HepG2 (cell line): ENCODE data around the gene OLFM1. TPM values are rescaled to one million over a fixed set of nuclear protein-coding genes. Genes with fewer than 3 reads are reported as not detected.

Experiments used
- ATAC-seq: fragments of 200-7000 bp; cut with Tn5 transposase; 3 replicates; pipeline ENCODE4 v1.9.1; 2020; ENCODE audit warnings: mild to moderate bottlenecking, moderate library complexity
- BruUV-seq: library from RNA; stranded (reverse); fragments of 400-500 nt; replicated peaks from 2 replicates; lab custom pipeline; 2021; lab: Mats Ljungman, UMichigan
- CTCF ChIA-PET: fragments of 300-600 bp; formaldehyde crosslinking; extraction: SDS; loops from one replicate; lab custom pipeline; 2021; ENCODE audit warnings: low total read pairs, inconsistent platforms, low intra/inter-chr PET ratio; lab: Yijun Ruan, JAX
- POLR2A ChIA-PET: fragments of 350-600 bp; sonication (Branson Sonifier 250); formaldehyde crosslinking; loops from one replicate; lab custom pipeline; 2020; ENCODE audit warnings: antibody characterized with exemption, inconsistent platforms; lab: Yijun Ruan, JAX
- DNase-seq: peaks from one replicate; pipeline ENCODE4 v3.0.0-alpha.2; 2015; ENCODE audit warnings: low spot score
- FAIRE-seq: peaks from 3 replicates; lab custom pipeline; 2011; peaks lifted over from hg19 to GRCh38; lab: Jason Lieb, UNC
- H2AFZ ChIP-seq: one replicate; pipeline ENCODE4 v1.6.1; 2011; ENCODE audit warnings: low read length, inconsistent platforms
- H3K27ac ChIP-seq: fragments of 300-600 bp; 3 replicates; pipeline ENCODE4 v1.8.0; 2011; ENCODE audit warnings: mixed run types, mild to moderate bottlenecking, mixed read lengths, low read length, inconsistent platforms; ENCODE audit not compliant: insufficient read depth; ENCODE audit errors: extremely low read length
- H3K27me3 ChIP-seq, 2 experiments: fragments of 200-600 bp in 1 of 2; 2 replicates in 1 of 2; 3 replicates in 1 of 2; pipeline versions ENCODE4 v1.6.0 to v1.8.0; 2011; ENCODE audit warnings: low read length in 2 of 2, mild to moderate bottlenecking in 2 of 2, moderate library complexity in 2 of 2, inconsistent platforms in 1 of 2; ENCODE audit not compliant: insufficient read depth in 2 of 2, control insufficient read depth in 1 of 2
- H3K36me3 ChIP-seq, 2 experiments: fragments of 200-600 bp in 1 of 2; replicated peaks in 1 of 2; 2 replicates in 1 of 2; 3 replicates in 1 of 2; pipeline versions ENCODE4 v1.5.1 to v1.8.0; 2011; ENCODE audit warnings: low read length in 2 of 2, inconsistent platforms in 1 of 2; ENCODE audit not compliant: insufficient read depth in 2 of 2, control insufficient read depth in 1 of 2
- H3K4me1 ChIP-seq: 2 replicates; pipeline ENCODE4 v1.5.1; 2012; ENCODE audit warnings: low read length, inconsistent platforms; ENCODE audit not compliant: insufficient read depth
- H3K4me2 ChIP-seq: 2 replicates; pipeline ENCODE4 v1.6.0; 2011; ENCODE audit warnings: low read depth, low read length, inconsistent platforms
- H3K4me3 ChIP-seq, 3 experiments: fragments of 200-600 bp in 1 of 3; sonication (generic), shearing (Covaris generic) in 1 of 3; replicated peaks in 1 of 3; 2 replicates each; pipeline ENCODE4 v1.5.1; 2011 to 2016; ENCODE audit warnings: low read length in 3 of 3, inconsistent platforms in 2 of 3, low read depth in 2 of 3, mild to moderate bottlenecking in 2 of 3, control low read depth in 1 of 3, mixed read lengths in 1 of 3; ENCODE audit not compliant: insufficient read depth in 1 of 3
- H3K79me2 ChIP-seq: one replicate; pipeline ENCODE4 v1.6.1; 2011; ENCODE audit warnings: low read length, inconsistent platforms; ENCODE audit not compliant: insufficient read depth
- H3K9ac ChIP-seq: 2 replicates; pipeline ENCODE4 v1.6.0; 2011; ENCODE audit warnings: mild to moderate bottlenecking, low read depth, low read length, inconsistent platforms; ENCODE audit not compliant: insufficient read depth
- H3K9me3 ChIP-seq: 2 replicates; pipeline ENCODE4 v1.5.1; 2012; ENCODE audit warnings: mild to moderate bottlenecking, low read length
- H4K20me1 ChIP-seq: 2 replicates; pipeline ENCODE4 v1.6.0; 2011; ENCODE audit warnings: inconsistent platforms, mild to moderate bottlenecking, low read length, moderate library complexity; ENCODE audit not compliant: insufficient read depth
- GTF3A ChIP-seq: sonication (generic); formaldehyde crosslinking; conservative IDR thresholded peaks from 2 replicates; pipeline ENCODE4 v1.4.0; 2020; ENCODE audit warnings: mild to moderate bottlenecking, missing genetic modification reagents
- HDAC2 ChIP-seq: sonication (generic); formaldehyde crosslinking; IDR thresholded peaks from 2 replicates; pipeline ENCODE4 v1.4.0; 2020; ENCODE audit warnings: missing genetic modification reagents
- KDM6A ChIP-seq: IDR thresholded peaks from 2 replicates; pipeline ENCODE4 v1.6.1; 2016; ENCODE audit warnings: low read depth
- MAFF ChIP-seq: IDR thresholded peaks from 2 replicates; pipeline ENCODE4 v1.6.1; 2011; ENCODE audit warnings: low read depth, low read length, improper control_type of control experiment
- MEIS1 ChIP-seq: sonication (generic); formaldehyde crosslinking; IDR thresholded peaks from 2 replicates; pipeline ENCODE4 v1.9.0; 2021; ENCODE audit warnings: mild to moderate bottlenecking, missing genetic modification reagents, moderate library complexity, borderline replicate concordance
- NFKB2 ChIP-seq: sonication (generic); formaldehyde crosslinking; IDR thresholded peaks from 2 replicates; pipeline ENCODE4 v1.4.0; 2020; ENCODE audit warnings: missing genetic modification reagents, borderline replicate concordance
- SAFB2 ChIP-seq: sonication (generic); formaldehyde crosslinking; IDR thresholded peaks from 2 replicates; pipeline ENCODE4 v1.5.1; 2020; ENCODE audit warnings: missing genetic modification reagents, low read depth, mild to moderate bottlenecking, borderline replicate concordance
- SP140L ChIP-seq: sonication (generic); formaldehyde crosslinking; IDR thresholded peaks from 2 replicates; pipeline ENCODE4 v1.4.0; 2020; ENCODE audit warnings: missing genetic modification reagents, borderline replicate concordance
- WGBS: methylation state at CpG from one replicate; pipeline ENCODE4 v1.1.6; 2017; ENCODE audit warnings: low lambda C conversion rate; 5-methylcytosine and 5-hydroxymethylcytosine counted together
- in situ Hi-C: cut with HindIII; loops from 2 replicates; pipeline ENCODE4 v1.10.0; 2017; ENCODE audit warnings: low pct_unique_long_range_greater_than_20kb; ENCODE audit not compliant: extremely low pct_ligation_motif_present
- intact Hi-C: fragments of 100-400 bp; cut with micrococcal nuclease; formaldehyde crosslinking; loops from one replicate; pipeline ENCODE4 v1.10.0; 2022; ENCODE audit not compliant: unreplicated experiment
- polyA plus RNA-seq, 8 experiments: library from polyadenylated mRNA; depleted of rRNA in 3 of 8; stranded (reverse) in 7 of 8; unstranded in 1 of 8; fragments of >200 nt; fragmentation: Illumina TruSeq in 4 of 8; extraction: Trizol in 4 of 8; gene quantifications; 2 replicates each; pipeline versions ENCODE4 v1.2.1 to v1.2.3, GENCODE V29; 2011 to 2016; ENCODE audit warnings: low read depth in 4 of 8, missing spikeins in 1 of 8, mixed read lengths in 1 of 8; ENCODE audit not compliant: insufficient read depth in 1 of 8
- total RNA-seq, 5 experiments: library from RNA; depleted of rRNA; stranded (reverse); fragments of >200 nt; fragmentation: Illumina TruSeq; extraction: Trizol; gene quantifications; 2 replicates each; pipeline ENCODE4 v1.2.3, GENCODE V29; 2016; ENCODE audit warnings: low read depth in 1 of 5
- TF ChIP-seq, protein P1 (sequence below): sonication (generic); formaldehyde crosslinking; IDR thresholded peaks from 2 replicates; pipeline ENCODE4 v1.4.0; 2020; ENCODE audit warnings: mild to moderate bottlenecking, missing genetic modification reagents
- TF ChIP-seq, protein P2 (sequence below): sonication (generic); formaldehyde crosslinking; IDR thresholded peaks from 2 replicates; pipeline ENCODE4 v1.5.1; 2020; ENCODE audit warnings: missing genetic modification reagents, mild to moderate bottlenecking, borderline replicate concordance

OLFM1 gene
- total and polyA plus RNA-seq, 2 of the 13 experiments (the other 11 are each of a cell fraction or from before 2014, with no cell fraction given): not detected

DNA sequence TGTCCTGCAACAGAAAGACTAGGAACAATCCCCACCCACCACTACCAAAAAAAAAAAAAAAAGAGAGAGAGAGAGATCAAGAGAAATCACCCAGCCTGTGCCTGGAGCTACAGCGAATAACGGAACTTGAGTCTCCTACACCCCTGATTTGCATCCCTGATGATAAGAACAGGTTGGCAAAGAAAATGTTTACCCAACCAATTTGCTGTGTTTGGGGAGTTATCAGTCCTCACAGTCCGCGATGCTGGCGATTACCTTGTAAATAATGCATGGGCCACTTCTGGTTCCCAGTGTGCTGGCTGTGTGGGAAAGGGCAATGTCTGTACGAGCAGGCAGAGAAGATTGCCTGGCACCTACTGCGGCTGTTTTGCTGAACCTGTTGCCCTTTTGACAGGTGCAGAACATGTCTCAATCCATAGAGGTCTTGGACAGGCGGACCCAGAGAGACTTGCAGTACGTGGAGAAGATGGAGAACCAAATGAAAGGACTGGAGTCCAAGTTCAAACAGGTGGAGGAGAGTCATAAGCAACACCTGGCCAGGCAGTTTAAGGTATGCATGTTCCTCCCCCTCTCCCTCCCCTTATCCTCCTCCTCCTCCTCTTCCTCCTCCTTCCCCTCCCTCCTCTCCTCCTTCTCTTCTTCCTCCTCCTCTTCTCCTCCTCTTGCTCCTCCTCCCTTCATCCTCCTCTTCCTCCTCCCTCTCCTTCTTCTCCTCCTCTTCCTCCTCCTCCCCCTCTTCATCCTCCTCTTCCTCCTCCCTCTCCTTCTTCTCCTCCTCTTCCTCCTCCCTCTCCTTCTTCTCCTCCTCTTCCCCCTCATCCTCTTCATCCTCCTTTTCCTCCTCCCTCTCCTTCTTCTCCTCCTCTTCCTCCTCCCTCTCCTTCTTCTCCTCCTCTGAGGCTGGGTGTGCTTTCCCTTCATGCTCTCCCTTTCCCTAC, 8.3 kb downstream of the OLFM1 start (continued):
- TF ChIP-seq, protein P1, sequence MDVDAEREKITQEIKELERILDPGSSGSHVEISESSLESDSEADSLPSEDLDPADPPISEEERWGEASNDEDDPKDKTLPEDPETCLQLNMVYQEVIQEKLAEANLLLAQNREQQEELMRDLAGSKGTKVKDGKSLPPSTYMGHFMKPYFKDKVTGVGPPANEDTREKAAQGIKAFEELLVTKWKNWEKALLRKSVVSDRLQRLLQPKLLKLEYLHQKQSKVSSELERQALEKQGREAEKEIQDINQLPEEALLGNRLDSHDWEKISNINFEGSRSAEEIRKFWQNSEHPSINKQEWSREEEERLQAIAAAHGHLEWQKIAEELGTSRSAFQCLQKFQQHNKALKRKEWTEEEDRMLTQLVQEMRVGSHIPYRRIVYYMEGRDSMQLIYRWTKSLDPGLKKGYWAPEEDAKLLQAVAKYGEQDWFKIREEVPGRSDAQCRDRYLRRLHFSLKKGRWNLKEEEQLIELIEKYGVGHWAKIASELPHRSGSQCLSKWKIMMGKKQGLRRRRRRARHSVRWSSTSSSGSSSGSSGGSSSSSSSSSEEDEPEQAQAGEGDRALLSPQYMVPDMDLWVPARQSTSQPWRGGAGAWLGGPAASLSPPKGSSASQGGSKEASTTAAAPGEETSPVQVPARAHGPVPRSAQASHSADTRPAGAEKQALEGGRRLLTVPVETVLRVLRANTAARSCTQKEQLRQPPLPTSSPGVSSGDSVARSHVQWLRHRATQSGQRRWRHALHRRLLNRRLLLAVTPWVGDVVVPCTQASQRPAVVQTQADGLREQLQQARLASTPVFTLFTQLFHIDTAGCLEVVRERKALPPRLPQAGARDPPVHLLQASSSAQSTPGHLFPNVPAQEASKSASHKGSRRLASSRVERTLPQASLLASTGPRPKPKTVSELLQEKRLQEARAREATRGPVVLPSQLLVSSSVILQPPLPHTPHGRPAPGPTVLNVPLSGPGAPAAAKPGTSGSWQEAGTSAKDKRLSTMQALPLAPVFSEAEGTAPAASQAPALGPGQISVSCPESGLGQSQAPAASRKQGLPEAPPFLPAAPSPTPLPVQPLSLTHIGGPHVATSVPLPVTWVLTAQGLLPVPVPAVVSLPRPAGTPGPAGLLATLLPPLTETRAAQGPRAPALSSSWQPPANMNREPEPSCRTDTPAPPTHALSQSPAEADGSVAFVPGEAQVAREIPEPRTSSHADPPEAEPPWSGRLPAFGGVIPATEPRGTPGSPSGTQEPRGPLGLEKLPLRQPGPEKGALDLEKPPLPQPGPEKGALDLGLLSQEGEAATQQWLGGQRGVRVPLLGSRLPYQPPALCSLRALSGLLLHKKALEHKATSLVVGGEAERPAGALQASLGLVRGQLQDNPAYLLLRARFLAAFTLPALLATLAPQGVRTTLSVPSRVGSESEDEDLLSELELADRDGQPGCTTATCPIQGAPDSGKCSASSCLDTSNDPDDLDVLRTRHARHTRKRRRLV (CRISPR knock-in tag): no peak

DNA sequence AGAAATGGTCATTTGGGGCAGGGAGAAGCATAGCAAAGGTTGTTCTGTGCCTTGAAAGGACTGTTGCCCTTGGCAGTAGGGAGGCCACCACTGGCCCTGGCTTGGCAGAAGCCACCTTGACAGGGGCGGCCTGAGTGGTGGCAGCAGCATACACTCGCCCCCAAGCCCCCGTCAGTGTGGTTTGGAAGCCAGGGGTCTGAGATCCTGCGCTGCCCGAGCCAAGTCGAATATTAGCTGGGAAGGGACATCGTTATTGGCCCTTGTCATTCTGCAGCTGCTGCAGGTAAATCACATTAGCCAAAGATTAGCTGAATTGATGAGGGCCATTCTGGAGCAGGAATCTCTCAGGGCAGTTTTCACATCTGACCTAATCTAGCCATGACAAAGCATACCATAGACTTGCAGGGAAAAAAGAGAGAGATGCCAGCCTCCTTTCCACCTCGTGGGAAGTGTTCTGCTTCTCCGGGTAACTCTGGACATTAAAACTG, 9.0 kb downstream of the OLFM1 start:
- in situ Hi-C loops: no loop called here
- no TSS peak for BruUV-seq
- no peak for FAIRE-seq

More for the DNA sequence above, 9.0 kb downstream of the OLFM1 start:
- 0% methylated on average over 3 of the region's 9 CpGs for WGBS
- no peak for ATAC-seq
- Histone ChIP-seq H3K9me3 (no peaks in the 10 kb centered on the region), H4K20me1 (no peaks in the 10 kb centered on the region), H3K79me2 (no peaks in the 10 kb centered on the region), H3K4me2 (no peak overlapping the region), H3K27ac (no peak overlapping the region), H3K9ac (no peak overlapping the region), H3K36me3 (no peaks in the 10 kb centered on the region), H3K4me3 (no peak overlapping the region), H3K4me1 (no peaks in the 10 kb centered on the region), H2AFZ (no peak overlapping the region), H3K27me3 (peaks cover 0 to 24% of the 10 kb centered on the region in 2 experiments; a peak in 2 of 5 replicates)
- CTCF ChIA-PET: no interaction called here
- DNase-seq: no peak
- intact Hi-C loops: no loop called here
- POLR2A ChIA-PET: no interaction called here
- no peak for TF ChIP-seq HDAC2 (CRISPR knock-in tag)
- no peak for TF ChIP-seq SP140L
- no peak for TF ChIP-seq NFKB2 (CRISPR knock-in tag)
- no peak for TF ChIP-seq GTF3A (CRISPR knock-in tag)
- no peak for TF ChIP-seq MEIS1 (CRISPR knock-in tag)
- TF ChIP-seq, protein P2, sequence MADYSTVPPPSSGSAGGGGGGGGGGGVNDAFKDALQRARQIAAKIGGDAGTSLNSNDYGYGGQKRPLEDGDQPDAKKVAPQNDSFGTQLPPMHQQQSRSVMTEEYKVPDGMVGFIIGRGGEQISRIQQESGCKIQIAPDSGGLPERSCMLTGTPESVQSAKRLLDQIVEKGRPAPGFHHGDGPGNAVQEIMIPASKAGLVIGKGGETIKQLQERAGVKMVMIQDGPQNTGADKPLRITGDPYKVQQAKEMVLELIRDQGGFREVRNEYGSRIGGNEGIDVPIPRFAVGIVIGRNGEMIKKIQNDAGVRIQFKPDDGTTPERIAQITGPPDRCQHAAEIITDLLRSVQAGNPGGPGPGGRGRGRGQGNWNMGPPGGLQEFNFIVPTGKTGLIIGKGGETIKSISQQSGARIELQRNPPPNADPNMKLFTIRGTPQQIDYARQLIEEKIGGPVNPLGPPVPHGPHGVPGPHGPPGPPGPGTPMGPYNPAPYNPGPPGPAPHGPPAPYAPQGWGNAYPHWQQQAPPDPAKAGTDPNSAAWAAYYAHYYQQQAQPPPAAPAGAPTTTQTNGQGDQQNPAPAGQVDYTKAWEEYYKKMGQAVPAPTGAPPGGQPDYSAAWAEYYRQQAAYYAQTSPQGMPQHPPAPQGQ (CRISPR knock-in tag): no peak
- no peak for TF ChIP-seq MAFF
- TF ChIP-seq SAFB2 (CRISPR knock-in tag): no peak
- no peak for TF ChIP-seq KDM6A (CRISPR knock-in tag)
